ENCODE data around the gene SSRP1.
"Not testable (repeated sequence)": the region's sequence is repeated elsewhere in the genome, so short reads cannot be mapped to it uniquely, and the experiment has no call there.

DNA sequence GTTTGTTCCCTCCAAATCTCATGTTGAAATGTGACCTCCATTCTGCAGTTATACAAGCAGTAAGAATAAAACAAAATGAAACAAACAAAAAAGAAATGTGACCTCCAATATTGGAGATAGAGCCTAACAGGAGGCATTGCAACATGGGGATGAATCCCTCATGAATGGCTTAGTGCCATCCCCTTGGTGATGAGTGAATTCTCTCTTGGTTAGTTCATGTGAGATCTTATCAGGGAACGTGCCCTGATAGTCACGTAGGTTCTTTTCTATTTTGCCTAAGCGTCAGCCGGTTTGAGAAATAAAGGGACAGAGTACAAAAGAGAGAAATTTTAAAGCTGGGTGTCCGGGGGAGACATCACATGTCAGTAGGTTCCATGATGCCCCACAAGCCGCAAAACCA, 54.1 kb downstream of the SSRP1 start:
- TF ChIP-seq POLR2AphosphoS5 (IDR thresholded peaks at IDR 0.05; ENCODE audit: low read depth, low read length); POLR2A (IDR thresholded peaks at IDR 0.05; ENCODE audit: low read depth, low read length); TAF1 (IDR thresholded peaks at IDR 0.05; ENCODE audit: low read depth, low read length); PAX5 (IDR thresholded peaks at IDR 0.05; ENCODE audit: insufficient read depth, low read length, severe bottlenecking); SPI1 (IDR thresholded peaks at IDR 0.05; ENCODE audit: low read depth, low read length); POU2F2 (IDR thresholded peaks at IDR 0.05; ENCODE audit: low read depth, low read length): not testable (repeated sequence)

Measured in GM12891 (cell line).